Ovary (tissue), 3 donors: ENCODE measurements around the gene KLRC2.

Experiments used
- CTCF ChIP-seq, 3 donors: fragments of 450-650 bp in 2 of 3; fragments of 200-600 bp in 1 of 3; IDR thresholded peaks; one replicate each; pipeline versions ENCODE4 v1.5.1 to v1.8.0; 2016 to 2022; ENCODE audit warnings: antibody characterized with exemption in 3 of 3, mild to moderate bottlenecking in 1 of 3
- EP300 ChIP-seq: sonication (generic); formaldehyde crosslinking; IDR thresholded peaks from one replicate; pipeline ENCODE4 v1.6.1; 2017; ENCODE audit warnings: antibody characterized with exemption
- POLR2A ChIP-seq: fragments of 450-650 bp; IDR thresholded peaks from one replicate; pipeline ENCODE4 v1.6.1; 2017; ENCODE audit warnings: antibody characterized with exemption, mild to moderate bottlenecking, moderate library complexity
- donor health status: DM: no; HTN: no; CAD: no.

GRCh38 chr12:10454531-10454930 lies 18.7 kb upstream of the KLRC2 start:
- TF ChIP-seq CTCF (IDR thresholded peaks at IDR 0.05) (no peak), POLR2A (no peak), EP300 (no peak)
